OCI-LY1 (cell line): ENCODE results near the gene KRTAP10-2.

ENCODE experiments used
- CTCF ChIP-seq: fragments of 200-600 bp; sonication (generic), shearing (Covaris generic); IDR thresholded peaks from 2 replicates; pipeline ENCODE4 v1.5.1; 2017; ENCODE audit warnings: mild to moderate bottlenecking, antibody characterized with exemption, low read length, moderate library complexity, mixed read lengths
- EZH2 ChIP-seq: fragments of 200-600 bp; sonication (generic), shearing (Covaris generic); IDR thresholded peaks from 2 replicates; pipeline ENCODE4 v1.8.0; 2017; ENCODE audit warnings: borderline replicate concordance, mixed run types, mild to moderate bottlenecking, antibody characterized with exemption, low read length, moderate library complexity, mixed read lengths

GRCh38 chr21:44537930-44538911 lies 13.1 kb downstream of the KRTAP10-2 start:
- TF ChIP-seq CTCF = no peak
- no peak for TF ChIP-seq EZH2
